ENCODE data around the gene COPZ2.
A peak's percentile ranks its signal among the peaks of the same experiment; 100 is the strongest.
"Not testable (repeated sequence)": the region's sequence is repeated elsewhere in the genome, so short reads cannot be mapped to it uniquely, and the experiment has no call there.

Gene COPZ2, protein sequence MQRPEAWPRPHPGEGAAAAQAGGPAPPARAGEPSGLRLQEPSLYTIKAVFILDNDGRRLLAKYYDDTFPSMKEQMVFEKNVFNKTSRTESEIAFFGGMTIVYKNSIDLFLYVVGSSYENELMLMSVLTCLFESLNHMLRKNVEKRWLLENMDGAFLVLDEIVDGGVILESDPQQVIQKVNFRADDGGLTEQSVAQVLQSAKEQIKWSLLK

DNA sequence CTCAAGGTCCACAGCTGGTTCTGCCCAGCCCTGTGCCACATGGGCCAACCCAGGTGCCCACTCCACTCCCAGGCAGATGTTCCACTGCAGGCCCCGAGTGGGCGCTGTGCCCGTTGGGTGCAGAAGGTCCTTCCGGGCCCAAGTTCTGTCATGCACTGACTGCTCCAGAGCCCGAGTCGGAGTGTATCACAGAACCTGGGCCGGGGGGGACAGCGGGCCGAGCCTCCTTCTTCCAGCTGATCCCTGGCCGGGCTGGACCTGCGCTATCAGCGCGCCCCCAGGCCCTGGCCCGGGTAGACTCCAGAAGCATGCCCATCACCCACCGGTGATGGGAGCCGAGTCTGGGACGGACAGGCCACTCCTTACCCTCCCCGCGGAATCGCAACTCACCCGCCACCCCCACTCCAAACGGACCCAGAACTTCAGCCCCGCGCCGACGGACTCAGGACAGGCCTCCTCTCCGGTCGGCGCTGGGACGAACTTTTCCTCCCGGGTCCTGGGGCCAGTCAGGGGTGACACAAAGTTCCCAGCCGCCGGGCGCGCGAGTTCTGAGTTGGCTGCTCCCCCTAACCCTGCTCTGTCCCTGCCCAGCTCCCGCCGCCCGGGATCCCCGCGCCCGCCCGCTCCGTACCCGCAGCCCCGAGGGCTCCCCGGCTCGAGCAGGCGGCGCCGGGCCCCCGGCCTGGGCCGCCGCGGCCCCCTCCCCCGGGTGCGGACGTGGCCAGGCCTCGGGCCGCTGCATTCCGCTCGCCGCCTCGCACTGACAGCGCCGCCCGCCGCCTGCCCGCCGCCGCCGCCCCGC, at the start of gene COPZ2:
Gene COPZ2, minus strand, starts transcription at position 762 of the 802 bp plus-strand sequence. Its CDS starts 20 bp downstream, at position 742.
- peak; percentile 43 for DNase-seq

DNA sequence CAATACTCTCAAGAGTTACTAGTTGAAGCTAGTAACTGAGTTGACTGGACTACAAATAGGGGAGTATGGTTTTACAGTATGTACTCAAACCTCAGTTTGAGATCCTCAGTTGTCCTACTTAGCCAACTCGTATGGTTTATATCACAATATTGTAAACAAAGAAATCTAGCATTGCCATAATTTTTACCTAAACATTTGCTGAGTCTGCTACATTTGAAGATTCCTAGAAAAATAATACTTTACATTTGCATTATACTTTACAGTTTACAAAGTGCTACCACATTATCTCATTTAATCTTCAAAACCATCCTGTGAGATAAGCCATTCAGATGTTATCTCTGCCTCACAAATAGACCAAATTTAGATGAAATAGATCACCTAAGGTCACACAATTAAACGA, 47.3 kb upstream of the COPZ2 start:
- no peak for DNase-seq

DNA sequence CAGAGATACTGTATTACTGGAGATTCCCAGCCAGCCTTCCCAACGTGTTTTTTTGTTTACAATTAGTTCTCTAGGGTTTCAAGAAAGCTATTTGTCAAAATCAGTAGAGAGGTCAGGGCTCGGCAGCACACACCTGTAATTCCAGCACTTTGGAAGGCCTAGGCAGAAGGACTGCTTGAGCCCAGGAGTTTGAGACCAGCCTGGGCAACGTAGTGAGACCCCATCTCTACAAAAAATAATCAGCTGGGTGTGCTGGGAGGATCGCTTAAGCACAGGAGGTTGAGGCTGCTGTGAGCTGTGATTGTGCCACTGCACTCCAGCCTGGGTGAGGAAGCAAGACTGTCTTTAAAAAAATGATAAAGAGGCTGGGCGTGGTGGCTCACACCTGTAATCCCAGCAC, 44.3 kb upstream of the COPZ2 start:
- no peak for DNase-seq

DNA sequence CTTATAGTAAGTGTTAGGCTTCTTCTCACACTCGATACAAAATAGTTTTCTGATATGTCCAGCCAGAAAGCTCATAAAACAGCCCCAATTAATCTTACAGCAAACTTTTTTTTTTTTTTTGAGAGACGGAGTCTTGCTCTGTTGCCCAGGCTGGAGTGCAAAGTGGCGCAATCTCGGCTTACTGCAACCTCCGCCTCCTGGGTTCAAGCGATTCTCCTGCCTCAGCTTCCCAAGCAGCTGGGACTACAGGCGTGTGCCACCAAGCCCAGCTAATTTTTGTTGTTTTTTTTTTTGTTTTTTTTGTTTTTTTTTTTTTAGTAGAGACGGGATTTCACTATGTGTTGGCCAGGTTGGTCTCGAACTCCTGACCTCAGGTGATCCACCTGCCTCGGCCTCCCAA, 39.6 kb upstream of the COPZ2 start:
- DNase-seq = not testable (repeated sequence)

DNA sequence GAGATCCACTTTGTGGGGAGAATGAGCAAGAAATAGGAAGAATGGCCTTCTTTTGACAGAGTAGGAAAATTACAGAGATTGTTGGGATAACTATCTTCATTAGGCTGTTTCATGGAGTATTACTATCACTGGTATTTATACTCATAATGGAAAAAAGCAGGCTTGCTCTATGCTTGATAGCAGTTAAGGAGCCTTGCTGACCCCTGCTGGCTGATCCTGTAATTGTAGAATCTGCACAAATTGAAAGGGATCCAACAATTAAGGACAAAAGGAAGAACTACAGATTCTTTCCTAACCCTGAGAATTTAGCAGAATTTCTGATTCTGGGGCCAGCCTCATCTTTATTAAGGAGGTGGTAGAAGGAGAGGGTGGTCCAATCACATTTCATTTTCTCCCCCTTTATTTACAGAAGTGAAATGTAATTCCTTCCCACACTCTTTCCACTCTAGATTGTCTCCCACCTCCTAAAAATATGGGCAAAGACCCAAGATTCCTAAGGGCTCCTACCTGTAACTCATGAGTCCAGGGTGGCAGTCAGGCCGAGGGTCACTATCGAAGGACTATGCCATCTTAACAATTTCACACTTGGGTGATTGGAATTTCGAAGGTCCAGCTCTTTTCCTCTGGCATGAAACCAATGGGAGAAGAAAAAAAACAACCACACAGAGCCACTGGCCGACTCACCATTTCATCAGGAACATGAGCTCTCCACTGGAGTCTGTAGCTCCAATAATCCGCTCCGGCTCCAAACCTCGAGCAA, 36.9 kb upstream of the COPZ2 start:
- DNase-seq = peak; percentile 81

DNA sequence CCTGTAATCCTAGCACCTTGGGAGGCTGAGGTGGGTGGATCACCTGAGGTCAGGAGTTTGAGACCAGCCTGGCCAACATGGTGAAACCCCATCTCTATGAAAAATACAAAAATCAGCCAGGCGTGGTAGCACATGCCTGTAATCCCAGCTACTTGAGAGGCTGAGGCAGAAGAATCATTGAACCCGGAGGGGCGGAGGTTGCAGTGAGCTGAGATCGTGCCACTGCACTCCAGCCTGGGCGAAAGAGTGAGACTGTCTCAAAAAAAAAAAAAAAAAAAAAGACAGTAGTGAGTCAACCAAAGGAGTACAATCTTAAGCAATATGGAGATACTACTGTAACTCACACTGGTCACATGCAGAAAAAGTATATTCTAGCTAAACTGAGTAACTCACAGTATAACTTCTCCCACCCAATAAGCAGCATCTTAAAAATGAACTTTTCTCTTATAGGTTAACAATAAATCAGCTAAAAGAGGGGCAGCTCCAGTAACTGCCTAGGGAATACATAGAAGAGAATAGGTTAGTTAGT, 36.0 kb upstream of the COPZ2 start:
- DNase-seq = not testable (repeated sequence)

DNA sequence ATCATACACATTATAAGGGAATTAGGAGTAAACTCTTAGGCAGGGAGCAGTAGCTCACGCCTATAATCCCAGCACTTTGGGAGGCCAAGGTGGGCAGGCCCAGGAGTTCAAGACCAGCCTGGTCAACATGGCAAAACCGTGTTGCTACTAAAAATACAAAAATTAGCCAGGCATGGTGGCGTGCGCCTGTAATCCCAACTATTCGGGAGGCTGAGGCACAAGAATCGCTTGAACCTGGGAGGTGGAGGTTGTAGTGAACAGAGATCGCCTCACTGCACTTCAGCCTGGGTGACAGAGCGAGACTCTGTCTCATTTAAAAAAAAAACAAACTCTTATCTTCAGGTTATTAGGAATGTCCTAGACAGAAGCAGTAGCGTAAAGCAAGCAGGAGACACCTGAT, 35.2 kb upstream of the COPZ2 start:
- not testable (repeated sequence) for DNase-seq

DNA sequence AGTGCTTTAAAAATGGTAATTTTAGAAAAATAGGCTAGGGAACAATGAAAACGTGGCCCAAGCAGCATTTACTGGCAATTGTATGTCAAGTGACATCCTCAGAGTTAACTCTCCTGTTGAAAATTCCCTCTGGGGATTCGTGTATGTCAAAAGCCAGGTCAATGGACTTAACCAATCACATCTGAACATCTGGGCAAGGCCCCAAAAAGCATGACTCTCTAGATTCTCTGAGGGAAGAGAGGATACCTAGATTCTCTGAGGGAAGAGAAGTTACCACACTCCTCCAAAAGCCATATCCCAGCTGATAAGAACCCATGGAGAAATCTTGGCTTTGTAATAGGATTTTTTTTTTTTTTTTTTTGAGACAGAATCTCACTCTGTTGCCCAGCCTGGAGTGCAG, 34.1 kb upstream of the COPZ2 start:
- DNase-seq = peak; percentile 42

DNA sequence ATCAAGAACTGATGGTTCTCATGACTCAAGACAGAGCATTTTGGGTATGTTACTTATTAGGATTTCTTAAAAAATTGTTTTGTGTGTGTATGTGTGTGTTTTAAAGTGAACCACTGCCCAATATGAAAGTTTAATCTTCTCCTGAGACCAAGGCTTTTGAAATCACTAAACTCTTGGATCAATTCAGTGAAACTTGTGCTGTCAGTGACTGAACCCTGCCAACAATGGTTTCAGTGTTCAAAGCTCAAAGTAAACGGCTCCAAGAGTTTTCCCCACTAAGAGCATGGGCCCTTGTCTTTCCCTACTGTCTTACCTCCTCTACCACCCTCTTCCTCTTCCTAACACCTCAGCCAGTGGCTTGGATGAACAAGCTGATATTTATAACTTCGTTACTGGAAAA, 32.6 kb upstream of the COPZ2 start:
- no peak for DNase-seq

DNA sequence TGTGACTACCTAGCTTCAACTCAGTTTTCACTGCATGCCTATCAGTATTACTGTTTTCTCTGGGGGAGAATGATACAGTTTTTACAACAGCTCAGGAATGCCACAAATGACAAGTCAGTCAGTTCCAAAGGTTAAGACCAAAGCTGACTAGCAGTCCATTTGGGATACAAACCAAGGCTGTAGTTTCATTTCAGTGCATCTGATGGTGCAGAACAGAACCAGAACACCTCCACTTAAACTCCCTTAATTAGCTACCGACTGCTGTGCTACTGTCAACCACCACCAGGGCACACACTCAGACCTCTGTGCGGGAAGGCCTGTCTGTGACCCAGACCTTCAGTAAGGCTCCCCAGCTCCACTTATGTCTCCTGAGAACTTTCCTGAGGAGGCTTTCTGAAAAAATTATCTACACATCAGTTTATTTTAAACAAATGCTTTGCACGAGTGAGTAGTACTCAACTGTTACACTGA, 30.9 kb upstream of the COPZ2 start:
- DNase-seq = peak; percentile 67

DNA sequence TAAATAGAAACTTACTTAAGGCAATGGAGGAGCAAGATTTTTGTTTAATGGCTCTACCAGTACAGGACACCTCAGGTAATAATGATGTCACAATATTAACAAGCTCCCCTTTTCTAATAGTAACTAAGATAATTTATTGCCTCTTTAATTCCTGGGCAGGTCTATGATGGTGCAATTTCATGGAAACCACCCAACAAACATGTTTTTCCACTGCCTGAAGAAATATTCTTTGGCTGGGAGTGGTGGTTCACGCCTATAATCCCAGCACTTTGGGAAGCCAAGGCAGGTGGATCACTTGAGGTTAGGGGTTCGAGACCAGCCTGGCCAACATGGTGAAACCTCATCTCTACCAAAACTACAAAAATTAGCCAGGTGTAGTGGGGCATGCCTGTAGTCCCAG, 30.2 kb upstream of the COPZ2 start:
- DNase-seq = not testable (repeated sequence)

DNA sequence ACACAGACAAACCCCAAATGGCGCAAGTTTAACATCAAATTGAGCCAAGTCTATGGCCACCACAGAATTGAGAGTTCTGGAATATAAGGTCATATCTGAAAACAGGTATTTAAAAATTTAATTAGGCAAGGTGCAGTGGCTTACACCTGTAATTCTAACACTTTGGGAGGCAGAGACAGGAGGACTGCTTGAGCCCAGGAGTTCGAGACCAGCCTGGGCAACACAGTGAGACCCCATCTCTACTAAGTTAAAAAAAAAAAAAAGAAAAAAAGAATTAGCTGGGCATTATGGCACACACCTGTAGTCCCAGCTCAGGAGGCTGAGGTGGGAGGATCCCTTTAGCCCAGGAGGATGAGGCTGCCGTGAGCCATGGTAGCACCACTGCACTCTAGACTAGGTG, 29.6 kb upstream of the COPZ2 start:
- no peak for DNase-seq

DNA sequence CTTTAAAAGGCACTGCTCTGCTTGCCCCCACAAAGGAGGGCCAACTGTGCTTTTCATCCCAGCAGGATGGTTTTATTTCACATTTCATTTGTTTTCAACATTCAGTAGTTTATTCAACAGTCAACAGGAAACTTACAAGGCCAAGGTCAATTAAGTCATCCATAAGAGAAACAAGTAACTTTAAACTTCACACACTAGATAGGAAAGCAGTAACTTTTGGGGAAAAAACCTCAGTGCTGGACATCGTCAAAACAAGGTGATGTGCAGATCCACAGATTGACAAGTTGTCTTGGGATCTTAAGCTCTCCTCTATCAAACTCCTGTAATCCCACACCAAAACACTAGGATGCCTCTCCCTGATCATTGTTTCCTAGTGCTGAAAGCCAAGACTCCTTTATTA, 29.1 kb upstream of the COPZ2 start:
- DNase-seq = no peak

DNA sequence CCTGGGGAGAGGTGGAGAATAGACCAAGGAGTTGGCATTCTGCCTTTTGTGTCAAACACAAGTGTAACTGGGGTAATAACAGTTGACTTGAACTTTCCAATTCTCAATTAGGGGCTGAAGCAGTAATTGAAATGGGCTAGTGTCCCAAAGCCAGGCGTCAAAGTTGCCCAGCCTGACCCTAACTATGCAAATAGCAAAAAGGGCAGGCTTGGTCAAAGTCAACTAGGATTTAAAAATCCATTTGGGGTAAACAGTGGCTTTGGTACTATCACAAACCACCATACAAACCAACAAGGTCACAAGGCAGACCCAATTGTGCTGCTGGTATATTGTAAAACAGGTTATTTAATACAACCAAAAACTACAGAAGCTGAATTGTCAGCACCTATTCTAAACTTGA, 28.6 kb upstream of the COPZ2 start:
- no peak for DNase-seq

DNA sequence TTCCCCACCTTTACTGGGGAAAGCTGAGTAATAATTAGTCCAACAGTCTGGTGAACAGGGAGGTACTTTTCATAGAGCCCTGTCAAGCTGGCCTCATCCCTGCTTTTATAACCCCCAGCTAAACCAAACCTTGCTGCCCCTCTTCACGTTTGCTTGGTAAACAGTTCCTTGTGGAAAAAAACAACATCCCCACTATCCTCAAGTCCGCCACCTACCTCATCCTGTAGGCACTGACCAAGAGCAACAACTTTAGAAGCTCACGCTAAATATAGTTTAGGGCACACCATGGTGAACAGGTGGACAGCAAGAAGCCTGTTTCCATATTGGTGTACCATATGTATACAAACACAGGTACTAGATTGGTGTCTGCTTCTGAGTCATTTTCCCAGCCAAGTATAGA, 27.0 kb upstream of the COPZ2 start:
- no peak for DNase-seq

DNA sequence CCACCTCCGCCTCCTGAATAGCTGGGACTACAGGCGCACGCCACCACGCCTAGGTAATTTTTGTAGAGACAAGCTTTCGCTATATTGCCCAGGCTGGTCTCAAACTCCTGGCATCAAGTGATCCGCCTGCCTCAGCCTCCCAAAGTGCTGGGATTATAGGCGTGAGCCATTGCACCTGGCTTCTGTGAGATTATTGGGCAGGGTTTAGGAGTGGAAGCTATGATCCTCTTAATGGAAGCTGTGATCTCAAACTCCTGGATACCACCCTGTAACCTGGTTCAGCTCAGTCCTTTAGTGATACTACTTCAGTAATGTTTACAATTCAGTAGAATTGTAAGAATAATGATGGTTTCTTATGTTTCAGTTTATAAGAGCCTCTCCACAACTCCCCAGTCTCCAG, 24.7 kb upstream of the COPZ2 start:
- DNase-seq = no peak

DNA sequence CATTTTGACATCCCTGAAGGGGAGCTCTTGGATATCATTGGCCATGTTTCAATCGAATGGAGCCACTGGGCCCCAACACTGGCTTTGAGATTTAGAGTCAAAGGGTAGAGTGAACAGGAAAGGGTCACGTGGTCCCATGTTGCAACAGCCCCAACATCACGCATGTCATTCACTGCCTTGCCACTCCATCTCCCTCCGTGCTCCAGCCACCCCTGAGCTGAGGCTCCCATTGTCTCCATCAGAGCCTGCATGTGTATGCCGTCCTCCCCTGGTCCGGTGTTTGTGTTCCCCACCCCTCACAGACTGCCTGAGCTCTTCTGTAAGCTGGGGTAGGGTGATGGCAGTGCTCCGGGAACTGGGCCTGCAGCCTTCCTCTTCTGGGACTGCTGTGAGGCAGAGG, 22.7 kb upstream of the COPZ2 start:
- no peak for DNase-seq

DNA sequence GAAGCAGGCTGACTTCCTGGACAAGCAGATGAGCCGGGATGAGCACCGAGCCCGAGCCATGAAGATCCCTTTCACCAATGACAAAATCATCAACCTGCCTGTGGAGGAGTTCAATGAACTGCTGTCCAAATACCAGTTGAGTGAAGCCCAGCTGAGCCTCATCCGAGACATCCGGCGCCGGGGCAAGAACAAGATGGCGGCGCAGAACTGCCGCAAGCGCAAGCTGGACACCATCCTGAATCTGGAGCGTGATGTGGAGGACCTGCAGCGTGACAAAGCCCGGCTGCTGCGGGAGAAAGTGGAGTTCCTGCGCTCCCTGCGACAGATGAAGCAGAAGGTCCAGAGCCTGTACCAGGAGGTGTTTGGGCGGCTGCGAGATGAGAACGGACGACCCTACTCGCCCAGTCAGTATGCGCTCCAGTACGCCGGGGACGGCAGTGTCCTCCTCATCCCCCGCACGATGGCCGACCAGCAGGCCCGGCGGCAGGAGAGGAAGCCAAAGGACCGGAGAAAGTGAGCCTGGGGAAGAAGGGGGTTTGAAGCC, 21.6 kb upstream of the COPZ2 start:
- no peak for DNase-seq

DNA sequence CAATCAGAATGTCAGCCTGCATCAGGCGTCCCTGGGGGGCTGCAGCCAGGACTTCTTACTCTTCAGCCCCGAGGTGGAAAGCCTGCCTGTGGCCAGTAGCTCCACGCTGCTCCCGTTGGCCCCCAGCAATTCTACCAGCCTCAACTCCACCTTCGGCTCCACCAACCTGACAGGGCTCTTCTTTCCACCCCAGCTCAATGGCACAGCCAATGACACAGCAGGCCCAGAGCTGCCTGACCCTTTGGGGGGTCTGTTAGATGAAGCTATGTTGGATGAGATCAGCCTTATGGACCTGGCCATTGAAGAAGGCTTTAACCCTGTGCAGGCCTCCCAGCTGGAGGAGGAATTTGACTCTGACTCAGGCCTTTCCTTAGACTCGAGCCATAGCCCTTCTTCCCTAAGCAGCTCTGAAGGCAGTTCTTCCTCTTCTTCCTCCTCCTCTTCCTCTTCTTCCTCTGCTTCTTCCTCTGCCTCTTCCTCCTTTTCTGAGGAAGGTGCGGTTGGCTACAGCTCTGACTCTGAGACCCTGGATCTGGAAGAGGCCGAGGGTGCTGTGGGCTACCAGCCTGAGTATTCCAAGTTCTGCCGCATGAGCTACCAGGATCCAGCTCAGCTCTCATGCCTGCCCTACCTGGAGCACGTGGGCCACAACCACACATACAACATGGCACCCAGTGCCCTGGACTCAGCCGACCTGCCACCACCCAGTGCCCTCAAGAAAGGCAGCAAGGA, 21.0 kb upstream of the COPZ2 start:
- DNase-seq = no peak

DNA sequence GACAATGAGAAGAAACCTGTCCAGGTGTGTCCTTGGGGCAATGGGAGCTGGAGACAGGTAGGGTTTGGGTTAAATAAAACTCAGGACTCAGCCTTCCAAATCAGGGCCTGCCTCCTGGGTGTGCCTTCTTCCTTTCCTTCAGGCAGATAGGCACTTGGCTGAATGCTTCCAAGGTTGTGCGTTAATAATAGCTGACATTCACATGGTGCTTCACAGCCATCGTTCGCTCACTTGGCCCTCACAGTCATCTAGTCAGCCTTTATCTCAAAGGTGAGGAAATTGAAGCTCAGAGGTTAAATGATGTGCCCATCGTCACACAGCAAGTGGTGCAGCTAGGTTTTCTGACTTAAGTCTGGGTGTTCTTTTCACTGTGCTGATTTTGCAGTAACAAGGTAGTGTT, 20.0 kb upstream of the COPZ2 start:
- no peak for DNase-seq

DNA sequence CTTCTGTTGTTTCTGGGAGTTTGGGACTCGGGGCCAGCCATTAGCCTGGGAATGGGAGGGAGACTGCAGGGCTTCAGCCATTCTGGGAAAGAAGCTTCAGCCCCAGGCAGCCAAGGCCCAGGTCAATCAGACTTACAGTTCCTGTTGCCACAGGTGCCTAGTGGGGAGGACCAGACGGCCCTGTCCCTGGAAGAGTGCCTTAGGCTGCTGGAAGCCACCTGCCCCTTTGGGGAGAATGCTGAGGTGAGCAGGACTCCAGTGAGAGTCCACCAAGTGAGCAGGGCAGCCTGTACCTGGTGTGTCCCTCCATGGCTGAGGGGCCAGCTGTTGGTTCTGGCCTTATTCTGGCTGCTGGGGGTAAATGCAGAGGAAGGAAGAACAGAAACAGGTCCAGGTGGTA, 19.3 kb upstream of the COPZ2 start:
- DNase-seq = no peak

DNA sequence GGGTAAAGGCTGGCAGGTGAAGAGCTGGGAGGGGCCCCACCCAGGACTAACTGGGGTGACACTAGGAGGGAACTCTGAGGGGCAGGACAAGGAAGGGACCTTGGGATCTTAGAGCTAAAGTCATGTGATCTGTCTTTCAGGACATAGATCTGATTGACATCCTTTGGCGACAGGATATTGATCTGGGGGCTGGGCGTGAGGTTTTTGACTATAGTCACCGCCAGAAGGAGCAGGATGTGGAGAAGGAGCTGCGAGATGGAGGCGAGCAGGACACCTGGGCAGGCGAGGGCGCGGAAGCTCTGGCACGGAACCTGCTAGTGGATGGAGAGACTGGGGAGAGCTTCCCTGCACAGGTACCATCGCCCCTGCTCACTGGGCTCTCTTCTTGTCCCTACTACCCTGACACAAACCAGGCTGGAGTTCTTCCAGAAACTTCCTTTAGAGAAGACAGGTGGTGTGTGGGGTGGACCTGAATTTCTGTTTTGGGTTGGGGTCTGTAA, 18.7 kb upstream of the COPZ2 start:
- DNase-seq = no peak
